Measurements from ENCODE around the gene BTF3L4. TPM values are rescaled to one million over a fixed set of nuclear protein-coding genes. Genes with fewer than 3 reads are reported as not detected.

BTF3L4 gene
- total RNA-seq, 2 experiments from 2014 or later = 25.5 to 49.0 TPM

DNA sequence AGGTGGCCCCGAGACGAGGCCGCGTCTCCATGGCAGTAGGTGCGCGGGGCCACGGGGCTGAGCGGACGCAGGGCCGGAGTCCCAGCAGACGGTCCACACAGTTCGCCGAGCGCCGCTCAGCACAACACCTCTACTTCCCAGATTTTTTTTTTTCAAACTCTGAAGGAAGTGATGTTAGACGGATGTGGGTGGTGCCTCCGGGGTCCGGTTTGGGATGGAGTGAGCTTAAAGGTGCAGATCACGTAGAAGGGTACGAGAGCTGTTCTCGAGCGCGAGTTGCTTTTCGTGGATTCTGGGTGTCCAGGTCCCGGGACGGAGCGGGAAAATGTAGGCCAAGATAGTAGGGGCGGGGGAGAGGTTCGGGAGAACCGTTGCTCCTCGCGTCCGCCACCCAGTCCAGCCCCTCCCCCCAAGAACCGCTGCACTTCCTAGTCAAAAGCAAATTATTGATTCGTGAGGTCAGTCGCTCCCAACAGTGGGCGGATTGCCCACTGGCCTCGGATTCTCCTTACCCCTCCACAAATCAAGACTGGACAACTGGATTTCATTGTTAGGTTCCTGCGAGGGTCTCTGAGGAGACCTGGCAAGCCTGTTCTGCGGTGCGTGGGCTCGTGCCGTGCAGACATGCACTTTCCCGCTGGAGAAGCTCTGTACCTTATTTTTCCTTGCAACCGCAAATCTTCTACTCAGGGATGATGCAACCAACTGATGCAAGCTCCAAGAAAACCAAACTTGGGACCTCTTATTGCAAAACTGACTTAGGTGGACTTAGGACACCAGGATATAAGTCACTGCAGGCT is 829 bp upstream of the BTF3L4 start, which contains the start of gene TXNDC12:
TSS of gene TXNDC12 (minus strand) at position 126 of the 800 bp plus-strand sequence. CDS start at position 31, 95 bp downstream.
- H3K79me2 ChIP-seq (ENCODE audit: insufficient read depth, low read depth, low read length) = peaks cover 69% of the 10 kb centered on the region
- TF ChIP-seq CTCF (conservative IDR thresholded peaks at IDR 0.05; ENCODE audit: low read length) (no peak), EZH2phosphoT487 (IDR thresholded peaks at IDR 0.05; ENCODE audit: borderline replicate concordance, low read depth, low read length) (no peak)
- no peaks in the 10 kb centered on the region for H3K9me2 ChIP-seq (ENCODE audit: insufficient read depth, low read length)
- DNase-seq (ENCODE audit: low spot score) = peak; percentile 88
- ChIA-PET POLR2A (interaction anchor here (0.6 to 2.0 kb wide), 8 partner anchors 10 to 324 kb away, joined by 3 to 14 read pairs (median 4); partner anchors contain the start of gene KTI12), CTCF (ENCODE audit: unreplicated experiment) (interaction anchor here (0.6 to 1.1 kb wide), 2 partner anchors 176 to 498 kb away, joined by 3 read pairs; partner anchors contain the start of gene TUT4)
- H3K4me3 ChIP-seq (ENCODE audit: low read depth, low read length, poor library complexity, severe bottlenecking) = peak within 1 kb of the TSS; percentile 96
- H3K9me3 ChIP-seq (ENCODE audit: low read length) = no peaks in the 10 kb centered on the region
- peak within 1 kb of the TSS; percentile 90 for H2AFZ ChIP-seq (ENCODE audit: low read length)
- H3K4me1 ChIP-seq (ENCODE audit: insufficient read depth, low read length, poor library complexity, severe bottlenecking) = peaks cover 38% of the 10 kb centered on the region
- intact Hi-C loops (cut with micrococcal nuclease; ENCODE audit: unreplicated experiment) = loop anchor here (10.0 kb wide), 2 partner anchors 1270 to 1780 kb away; partner anchors contain the start of genes LRP8 and NDC1
- H3K4me2 ChIP-seq (ENCODE audit: low read length) = peak within 1 kb of the TSS; percentile 97
- H3K36me3 ChIP-seq (ENCODE audit: insufficient read depth, low read length) = peaks cover 47% of the 10 kb centered on the region
- H3K27ac ChIP-seq (ENCODE audit: low read depth, low read length, poor library complexity, severe bottlenecking) = peak within 1 kb of the TSS; percentile 80
- no TSS peak for BruUV-seq (replicated peaks)
- H4K20me1 ChIP-seq (ENCODE audit: insufficient read depth, low read length) = peaks cover 31% of the 10 kb centered on the region; the same call in 1 of the 2 replicates

- Histone ChIP-seq H3K4me2 (ENCODE audit: low read length) (peak overlapping the region; percentile 97), H3K4me3 (ENCODE audit: low read depth, low read length, poor library complexity, severe bottlenecking) (peak overlapping the region; percentile 96), H3K27ac (ENCODE audit: low read depth, low read length, poor library complexity, severe bottlenecking) (peak overlapping the region; percentile 80), H2AFZ (ENCODE audit: low read length) (peak overlapping the region; percentile 90), H3K4me1 (ENCODE audit: insufficient read depth, low read length, poor library complexity, severe bottlenecking) (peaks cover 38% of the 10 kb centered on the region), H4K20me1 (ENCODE audit: insufficient read depth, low read length) (peaks cover 31% of the 10 kb centered on the region; the same call in 1 of the 2 replicates), H3K9me2 (ENCODE audit: insufficient read depth, low read length) (no peaks in the 10 kb centered on the region), H3K79me2 (ENCODE audit: insufficient read depth, low read depth, low read length) (peaks cover 69% of the 10 kb centered on the region), H3K9me3 (ENCODE audit: low read length) (no peaks in the 10 kb centered on the region), H3K36me3 (ENCODE audit: insufficient read depth, low read length) (peaks cover 47% of the 10 kb centered on the region)
- TF ChIP-seq CTCF (conservative IDR thresholded peaks at IDR 0.05; ENCODE audit: low read length) (no peak), EZH2phosphoT487 (IDR thresholded peaks at IDR 0.05; ENCODE audit: borderline replicate concordance, low read depth, low read length) (no peak)
- ChIA-PET CTCF (ENCODE audit: unreplicated experiment) (interaction anchor here (1.1 kb wide), 1 partner anchor 176 kb away, joined by 3 read pairs; no protein-coding TSS in a partner anchor), POLR2A (interaction anchor here (0.8 to 2.0 kb wide), 6 partner anchors 10 to 176 kb away, joined by 3 to 14 read pairs (median 4); partner anchors contain the start of gene KTI12)
- no peak for DNase-seq (ENCODE audit: low spot score)
- BruUV-seq (replicated peaks) = no TSS peak
- intact Hi-C loops (cut with micrococcal nuclease; ENCODE audit: unreplicated experiment) = loop anchor here (1.0 to 10.0 kb wide), 5 partner anchors 23 to 1779 kb away; partner anchors contain the start of genes KTI12, LRP8 and NDC1
These were observed 281 bp upstream of the BTF3L4 start for GRCh38 chr1:52055866-52056162.

Measured in OCI-LY7 (cell line).